Mammary microvascular endothelial cell (primary cell): ENCODE results near the gene UNC5CL. TPM values are rescaled to one million over a fixed set of nuclear protein-coding genes. Genes with fewer than 3 reads are reported as not detected.

Source experiments
- total RNA-seq: library from RNA; depleted of rRNA; stranded (reverse); fragments of >200 nt; gene quantifications from 2 replicates; pipeline ENCODE4 v1.2.3, GENCODE V29; 2015

UNC5CL gene
- total RNA-seq = not detected in 2 replicates

DNA sequence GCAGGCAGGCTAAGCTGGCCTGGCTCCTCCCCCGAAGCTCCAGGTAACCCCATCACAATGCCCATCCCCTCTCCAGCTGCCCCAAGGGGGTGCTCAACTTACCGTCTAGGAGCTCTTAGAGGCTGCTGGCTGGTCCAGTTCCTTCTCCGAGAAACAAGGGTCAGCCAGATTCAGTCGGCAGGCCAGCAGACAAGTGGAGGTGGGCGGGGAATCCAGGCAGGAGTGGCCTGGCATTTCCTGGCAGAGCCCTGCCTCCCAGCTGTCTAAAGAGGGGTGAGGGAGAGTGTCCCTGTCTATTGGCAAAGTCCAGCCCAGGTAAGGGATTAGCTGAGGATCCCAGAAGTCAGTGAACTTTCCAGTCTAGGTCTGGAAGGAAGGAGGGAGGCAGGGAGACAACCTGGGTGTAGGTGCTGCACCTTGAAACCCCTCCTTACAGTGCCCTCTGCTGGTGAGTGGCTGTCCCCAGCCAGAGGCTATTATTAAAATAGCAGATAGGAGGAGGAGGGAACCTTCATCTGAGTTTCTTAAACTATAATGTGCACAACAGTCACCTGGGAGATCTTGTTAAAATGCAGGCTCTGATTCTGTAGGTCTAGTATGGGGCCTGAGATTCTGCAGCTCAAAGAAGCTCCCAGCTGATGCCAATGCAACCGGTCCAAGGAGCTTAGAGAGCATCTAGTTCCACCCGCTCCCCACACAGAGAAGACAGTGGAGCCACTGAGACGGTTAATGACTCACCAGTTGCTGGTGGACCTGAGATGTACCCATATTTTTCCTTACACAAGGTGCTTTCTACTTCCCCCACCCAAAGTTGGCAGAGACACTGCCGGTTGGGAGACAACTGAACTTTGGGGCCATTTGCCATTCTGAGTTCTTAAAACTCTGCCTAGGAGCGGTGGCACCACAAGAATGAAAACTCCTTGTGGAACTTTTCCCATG lies at the start of gene UNC5CL:
TSS of gene UNC5CL (minus strand) at position 162 of the 939 bp plus-strand sequence. CDS start 4,147 bp downstream, outside the sequence.

GRCh38 chr6:41072836-41073202 lies 33.8 kb upstream of the UNC5CL start, which contains the start of gene NFYA:
Gene NFYA, plus strand, starts transcription at chr6:41072974. Its CDS starts 6,116 bp downstream, at chr6:41079090.

DNA sequence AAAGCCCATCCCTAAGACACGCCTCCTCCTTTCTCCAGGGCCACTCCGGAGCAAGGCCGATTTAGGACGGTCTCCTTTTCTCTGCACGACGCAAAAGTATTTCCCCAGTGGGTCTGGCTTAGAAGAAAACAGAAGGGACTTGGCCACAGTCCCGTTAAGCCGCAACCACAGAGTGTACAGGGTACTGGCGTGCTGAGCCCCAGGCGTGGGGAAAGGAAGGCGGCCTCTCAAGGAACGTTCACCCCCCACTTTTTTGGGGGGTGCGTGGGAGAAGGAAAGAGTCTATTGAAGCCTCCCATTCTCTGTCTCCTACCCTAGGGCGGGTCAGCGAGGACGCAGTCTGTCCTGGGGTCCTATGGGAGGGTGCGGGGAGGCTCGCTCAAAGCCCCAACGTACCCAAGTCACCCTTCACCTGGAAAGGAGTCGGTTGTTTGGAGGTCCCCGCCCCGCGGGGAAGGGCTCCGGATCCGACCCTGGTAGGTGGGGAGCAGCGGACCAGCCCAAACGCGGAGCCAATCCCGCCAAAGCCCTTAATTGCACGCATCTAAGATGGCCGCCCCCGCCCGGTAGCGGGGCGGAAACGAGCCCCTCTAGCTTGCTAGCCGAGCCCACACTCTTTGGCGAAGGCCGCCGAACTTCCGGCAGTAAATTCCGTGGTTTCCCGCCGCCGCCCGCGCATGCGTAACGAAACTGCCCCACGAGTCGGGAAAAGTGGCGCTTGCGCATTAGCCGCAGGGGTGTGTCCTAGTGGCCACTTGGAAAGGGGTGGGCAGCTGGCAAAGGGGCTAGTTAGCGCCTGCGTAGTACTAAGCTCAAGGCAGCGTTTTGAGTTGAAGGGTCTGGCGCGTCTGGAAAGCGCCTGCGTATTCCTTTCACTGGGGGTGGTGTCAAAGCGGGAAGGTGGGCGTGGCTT lies 33.2 kb upstream of the UNC5CL start, which contains the start of gene OARD1:
TSS of gene OARD1 (minus strand) at position 434 of the 913 bp plus-strand sequence. CDS start 722 bp downstream, outside the sequence.

DNA sequence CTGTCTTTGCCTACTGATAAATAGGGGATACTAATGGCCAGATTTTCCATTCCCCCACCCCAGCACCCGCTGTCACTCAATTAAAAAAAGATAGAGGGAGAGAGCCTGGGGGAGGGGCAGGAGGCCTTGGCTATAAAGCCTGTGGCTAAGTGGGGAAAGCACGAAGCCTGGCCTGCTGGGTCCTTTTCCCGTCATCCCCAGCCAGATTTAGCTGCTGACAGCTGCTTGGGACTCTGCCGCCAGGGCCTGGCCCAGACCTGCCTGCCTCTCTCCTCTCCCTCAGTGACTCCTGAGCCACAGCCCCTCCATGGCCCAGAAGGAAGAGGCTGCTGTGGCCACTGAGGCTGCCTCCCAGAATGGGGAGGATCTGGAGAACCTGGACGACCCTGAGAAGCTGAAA lies 14.0 kb upstream of the UNC5CL start, which contains the start of gene APOBEC2:
TSS of gene APOBEC2 (plus strand) at position 162 of the 400 bp plus-strand sequence. CDS start at position 308, 146 bp downstream.

GRCh38 chr6:41042226-41043055 lies 3.4 kb upstream of the UNC5CL start, which contains the start of gene TSPO2:
Gene TSPO2, plus strand, starts transcription at chr6:41042467. Its CDS starts 519 bp downstream, at chr6:41042986.

Other genes with a start within 250 kb of the UNC5CL start
- gene TSPO2, start 3.2 kb upstream of the UNC5CL start, total RNA-seq = not detected in 2 replicates
- not detected in 2 replicates for gene APOBEC2, start 14.0 kb upstream of the UNC5CL start, total RNA-seq
- gene OARD1, start 33.1 kb upstream of the UNC5CL start, total RNA-seq = 4.3 and 5.2 TPM in 2 replicates
- 8.5 and 9.8 TPM in 2 replicates for gene NFYA, start 33.8 kb upstream of the UNC5CL start, total RNA-seq
- gene TREML1, start 115.1 kb upstream of the UNC5CL start, total RNA-seq = not detected in 2 replicates
- not detected in 2 replicates for gene TREM2, start 123.9 kb upstream of the UNC5CL start, total RNA-seq
- not detected in 2 replicates for gene TREML2, start 161.9 kb upstream of the UNC5CL start, total RNA-seq
- gene TREML4, start 189.1 kb upstream of the UNC5CL start, total RNA-seq = not detected in 2 replicates
- not detected in 2 replicates for gene TREM1, start 247.5 kb upstream of the UNC5CL start, total RNA-seq